NCI-H2196 treated with DMSO at 0.1 percent for 48 hours (cell line): ENCODE data around the gene FAM234B.

ENCODE experiments used
- DNase-seq: peaks from one replicate; lab custom pipeline; 2025; ENCODE audit not compliant: unreplicated experiment; lab: John Stamatoyannopoulos, UW

The FAM234B gene

GRCh38 chr12:13114251-13115052, 70.3 kb downstream of the FAM234B start:
- DNase-seq: no peak

- no peak for DNase-seq
These were observed 72.1 kb downstream of the FAM234B start for GRCh38 chr12:13116259-13116658.

GRCh38 chr12:13117029-13117428, 72.8 kb downstream of the FAM234B start:
- no peak for DNase-seq

GRCh38 chr12:13119826-13120225, 75.6 kb downstream of the FAM234B start:
- no peak for DNase-seq

DNA sequence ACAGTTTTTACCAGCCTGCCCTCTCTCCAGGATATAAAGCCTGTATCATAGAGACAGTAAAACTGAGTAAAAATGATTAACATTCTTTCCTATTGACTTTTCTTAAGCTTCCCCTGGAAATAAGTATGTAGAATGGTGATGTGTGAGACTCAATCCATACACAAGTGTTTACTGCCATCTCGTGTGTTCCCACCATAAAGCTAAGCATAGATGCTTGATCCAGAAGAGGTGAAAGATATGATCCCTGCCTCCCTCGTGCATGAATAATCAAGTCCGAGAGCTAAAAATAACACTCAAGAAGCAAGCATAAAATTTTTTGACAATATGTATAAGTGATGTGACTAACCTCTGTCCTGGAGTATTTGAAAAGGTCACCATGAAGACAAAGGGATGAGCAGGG, 76.2 kb downstream of the FAM234B start:
- no peak for DNase-seq

DNA sequence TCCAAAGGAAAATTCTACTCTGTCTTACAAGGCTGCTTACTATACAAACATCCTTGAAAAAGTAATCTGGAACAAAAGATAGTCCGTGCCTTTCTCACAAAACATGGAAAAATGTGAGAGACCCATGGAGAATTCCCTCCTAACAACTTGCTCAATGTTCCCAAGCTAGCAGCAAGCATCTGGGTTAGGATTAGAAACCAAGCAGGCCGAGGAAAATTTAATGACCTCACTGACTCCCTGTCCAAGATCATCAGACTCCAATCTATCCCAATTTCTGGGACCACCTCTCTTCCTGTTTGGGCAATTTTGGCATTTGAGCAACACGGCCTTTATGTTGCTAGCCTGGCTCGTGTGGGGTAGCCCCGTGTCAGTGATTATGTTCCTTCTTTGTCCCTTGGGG, 77.4 kb downstream of the FAM234B start:
- DNase-seq: no peak

GRCh38 chr12:13124656-13125505, 80.7 kb downstream of the FAM234B start:
- DNase-seq: no peak

GRCh38 chr12:13125996-13126395, 81.8 kb downstream of the FAM234B start:
- no peak for DNase-seq

GRCh38 chr12:13126494-13126893, 82.3 kb downstream of the FAM234B start:
- DNase-seq: no peak

GRCh38 chr12:13127444-13127843, 83.3 kb downstream of the FAM234B start:
- DNase-seq: no peak

GRCh38 chr12:13128291-13128965, 84.2 kb downstream of the FAM234B start:
- no peak for DNase-seq

- no peak for DNase-seq
These were observed 86.8 kb downstream of the FAM234B start for GRCh38 chr12:13130981-13131380.
